K562 (cell line): Measurements from ENCODE around the gene GPSM3.

Experiments
- ATF1 ChIP-seq, 2 experiments: fragments of 450-650 bp in 1 of 2; IDR thresholded peaks; 2 replicates each; pipeline ENCODE4 v1.6.1; 2016; ENCODE audit warnings: missing compliant biosample characterization in 1 of 2, missing genetic modification characterization in 1 of 2
- BRF1 ChIP-seq: IDR thresholded peaks from 3 replicates; pipeline ENCODE4 v1.6.1; 2011; ENCODE audit warnings: borderline replicate concordance, mild to moderate bottlenecking; ENCODE audit not compliant: insufficient read length; ENCODE audit errors: extremely low read depth
- CEBPB ChIP-seq: fragments of 450-650 bp; IDR thresholded peaks from 2 replicates; pipeline ENCODE4 v1.6.1; 2016; ENCODE audit warnings: missing genetic modification characterization, missing compliant biosample characterization
- CHD1 ChIP-seq: fragments of 200-600 bp; sonication (generic); IDR thresholded peaks from one replicate; pipeline ENCODE4 v1.6.1; 2012; ENCODE audit warnings: mild to moderate bottlenecking, moderate library complexity, low read length, inconsistent platforms
- EZH2 ChIP-seq: IDR thresholded peaks from 2 replicates; pipeline ENCODE4 v1.6.1; 2012; ENCODE audit warnings: low read depth, mild to moderate bottlenecking, inconsistent platforms, low read length, borderline replicate concordance
- GABPA ChIP-seq: fragments of 200-800 bp; sonication (Bioruptor generic); conservative IDR thresholded peaks from 2 replicates; pipeline ENCODE4 v1.6.1; 2016; ENCODE audit warnings: low read depth, missing genetic modification characterization, missing compliant biosample characterization
- HNRNPH1 ChIP-seq: fragments of 200-400 bp; formaldehyde crosslinking; optimal IDR thresholded peaks from 2 replicates; pipeline ENCODE3; 2017; ENCODE audit warnings: low read depth, mild to moderate bottlenecking, low read length, moderate library complexity
- ILK ChIP-seq: fragments of 450-650 bp; IDR thresholded peaks from 2 replicates; pipeline ENCODE4 v1.6.1; 2016; ENCODE audit warnings: missing genetic modification characterization, low read depth, mild to moderate bottlenecking, missing compliant biosample characterization, moderate library complexity, borderline replicate concordance
- NR4A1 ChIP-seq, 2 experiments: fragments of 250-450 bp in 1 of 2; fragments of 450-650 bp in 1 of 2; sonication (Bioruptor Pico) in 1 of 2; IDR thresholded peaks; 2 replicates each; pipeline versions ENCODE4 v1.4.0 to v1.6.1; 2016 to 2020; ENCODE audit warnings: mild to moderate bottlenecking in 2 of 2, missing compliant biosample characterization in 1 of 2, missing genetic modification characterization in 1 of 2, moderate library complexity in 1 of 2
- SAFB2 ChIP-seq: fragments of 200-400 bp; formaldehyde crosslinking; IDR thresholded peaks from 2 replicates; pipeline ENCODE4 v1.6.1; 2018; ENCODE audit warnings: borderline replicate concordance, low read length, low read depth, moderate library complexity; ENCODE audit not compliant: severe bottlenecking
- ZNF76 ChIP-seq: fragments of 250-450 bp; sonication (Bioruptor Pico); IDR thresholded peaks from 2 replicates; pipeline ENCODE4 v1.4.0; 2020; ENCODE audit warnings: mild to moderate bottlenecking, moderate library complexity, borderline replicate concordance
- TF ChIP-seq, protein P1 (sequence below), 3 experiments: IDR thresholded peaks in 2 of 3; conservative IDR thresholded peaks in 1 of 3; 2 replicates each; pipeline ENCODE4 v1.5.1; 2011 to 2012; ENCODE audit warnings: low read length in 3 of 3, mild to moderate bottlenecking in 3 of 3, control low read depth in 2 of 3, improper control_type of control experiment in 1 of 3, inconsistent platforms in 1 of 3, low read depth in 1 of 3, mixed read lengths in 1 of 3, moderate library complexity in 1 of 3; ENCODE audit not compliant: insufficient read depth in 2 of 3

DNA sequence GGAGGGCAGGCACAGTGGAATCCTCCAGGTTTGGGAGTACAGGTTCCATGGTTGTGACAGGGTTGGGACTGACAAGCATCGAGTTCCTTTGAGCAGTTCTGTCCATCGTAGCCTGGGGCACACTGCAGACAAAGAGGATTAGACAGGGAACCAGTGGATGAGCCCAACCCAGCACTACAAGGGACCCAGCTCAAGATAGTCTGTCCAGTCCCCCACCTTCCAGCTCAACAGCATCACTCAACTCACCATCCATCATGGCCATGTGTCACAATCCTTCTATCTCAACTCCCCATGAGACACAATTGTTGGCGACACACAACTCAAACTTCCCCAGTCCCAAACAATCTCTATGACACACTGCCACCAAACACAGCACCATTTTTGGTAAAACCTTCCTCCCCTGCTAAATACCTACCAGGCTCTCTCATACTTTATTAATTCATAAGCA is 11.8 kb upstream of the GPSM3 start:
- TF ChIP-seq NR4A1 (CRISPR knock-in tag; IDR thresholded peaks at IDR 0.05) (no peak), NR4A1 (tag; IDR thresholded peaks at IDR 0.05) (no peak), ZNF76 (CRISPR knock-in tag) (no peak), HNRNPH1 (no peak), GABPA (tag) (no peak), ILK (no peak), ATF1 (CRISPR knock-in tag; IDR thresholded peaks at IDR 0.05) (no peak), ATF1 (tag; IDR thresholded peaks at IDR 0.05) (no peak), BRF1 (no peak), SAFB2 (no peak), CHD1 (no peak), CEBPB (tag) (no peak), EZH2 (no peak)
- TF ChIP-seq, protein P1, sequence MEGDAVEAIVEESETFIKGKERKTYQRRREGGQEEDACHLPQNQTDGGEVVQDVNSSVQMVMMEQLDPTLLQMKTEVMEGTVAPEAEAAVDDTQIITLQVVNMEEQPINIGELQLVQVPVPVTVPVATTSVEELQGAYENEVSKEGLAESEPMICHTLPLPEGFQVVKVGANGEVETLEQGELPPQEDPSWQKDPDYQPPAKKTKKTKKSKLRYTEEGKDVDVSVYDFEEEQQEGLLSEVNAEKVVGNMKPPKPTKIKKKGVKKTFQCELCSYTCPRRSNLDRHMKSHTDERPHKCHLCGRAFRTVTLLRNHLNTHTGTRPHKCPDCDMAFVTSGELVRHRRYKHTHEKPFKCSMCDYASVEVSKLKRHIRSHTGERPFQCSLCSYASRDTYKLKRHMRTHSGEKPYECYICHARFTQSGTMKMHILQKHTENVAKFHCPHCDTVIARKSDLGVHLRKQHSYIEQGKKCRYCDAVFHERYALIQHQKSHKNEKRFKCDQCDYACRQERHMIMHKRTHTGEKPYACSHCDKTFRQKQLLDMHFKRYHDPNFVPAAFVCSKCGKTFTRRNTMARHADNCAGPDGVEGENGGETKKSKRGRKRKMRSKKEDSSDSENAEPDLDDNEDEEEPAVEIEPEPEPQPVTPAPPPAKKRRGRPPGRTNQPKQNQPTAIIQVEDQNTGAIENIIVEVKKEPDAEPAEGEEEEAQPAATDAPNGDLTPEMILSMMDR (IDR thresholded peaks at IDR 0.05 in 2 of 3, conservative IDR thresholded peaks at IDR 0.05 in 1 of 3; ENCODE audit: insufficient read depth in 2 of 3, low read depth in 1 of 3, low read length in 3 of 3): no peak
